Measurements from ENCODE around the gene TLR9.
"Not testable (repeated sequence)": the region's sequence is repeated elsewhere in the genome, so short reads cannot be mapped to it uniquely, and the experiment has no call there.

The TLR9 gene

DNA sequence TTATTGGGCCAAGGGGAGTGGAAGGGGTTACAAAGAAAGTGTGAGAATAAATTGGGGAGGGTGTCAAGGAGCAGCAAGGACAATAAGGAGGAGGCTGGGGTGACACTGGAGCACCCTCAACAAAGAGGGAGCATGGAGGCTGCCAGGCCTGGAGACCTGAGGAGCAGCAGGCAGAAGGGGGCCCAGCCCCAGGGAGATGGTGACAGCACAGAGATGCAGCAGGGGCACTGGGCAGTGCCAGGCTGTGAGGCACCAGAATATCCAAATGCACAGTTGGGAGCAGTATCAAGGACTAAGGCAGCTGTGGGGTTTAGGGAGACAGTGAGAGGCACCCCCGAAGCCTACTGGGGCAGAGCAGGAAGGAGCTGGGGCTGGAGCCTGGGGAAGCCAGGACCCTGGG, 46.9 kb downstream of the TLR9 start:
- H3K4me1 Mint-ChIP-seq (ENCODE audit: low read depth), result peaks cover 41% of the 10 kb centered on the region
- intact Hi-C loops (cut with micrococcal nuclease), result no loop called here
- peaks cover 5% of the 10 kb centered on the region for H3K27me3 Mint-ChIP-seq
- H3K9me3 Mint-ChIP-seq, result no peaks in the 10 kb centered on the region
- no peak overlapping the region for H3K4me3 Mint-ChIP-seq
- H3K36me3 Mint-ChIP-seq (ENCODE audit: low read depth), result no peaks in the 10 kb centered on the region
- H3K27ac Mint-ChIP-seq, result peak overlapping the region; percentile 23

DNA sequence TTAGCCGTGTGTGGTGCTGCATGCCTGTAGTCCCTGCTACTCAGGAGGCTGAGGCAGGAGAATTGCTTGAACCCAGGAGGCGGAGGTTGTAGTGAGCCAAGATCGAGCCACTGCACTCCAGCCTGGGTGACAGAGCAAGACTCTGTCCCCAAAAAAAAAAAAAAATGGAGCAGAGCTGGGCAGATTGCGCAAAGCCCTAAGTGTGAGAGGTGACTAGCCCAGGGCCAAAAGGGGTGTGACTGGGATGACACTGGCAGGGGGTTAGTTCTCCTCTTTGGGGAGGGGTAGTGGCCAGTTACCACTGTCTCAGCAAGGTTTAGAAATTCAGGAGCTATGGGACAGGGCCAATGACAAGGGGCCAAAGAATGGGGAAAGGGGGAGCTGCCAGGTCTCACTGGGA, 47.3 kb downstream of the TLR9 start:
- peaks cover 39% of the 10 kb centered on the region for H3K4me1 Mint-ChIP-seq (ENCODE audit: low read depth)
- H3K27ac Mint-ChIP-seq, result peak overlapping the region; percentile 23
- H3K36me3 Mint-ChIP-seq (ENCODE audit: low read depth); H3K4me3 Mint-ChIP-seq; intact Hi-C loops (cut with micrococcal nuclease); H3K27me3 Mint-ChIP-seq; H3K9me3 Mint-ChIP-seq: not testable (repeated sequence)

DNA sequence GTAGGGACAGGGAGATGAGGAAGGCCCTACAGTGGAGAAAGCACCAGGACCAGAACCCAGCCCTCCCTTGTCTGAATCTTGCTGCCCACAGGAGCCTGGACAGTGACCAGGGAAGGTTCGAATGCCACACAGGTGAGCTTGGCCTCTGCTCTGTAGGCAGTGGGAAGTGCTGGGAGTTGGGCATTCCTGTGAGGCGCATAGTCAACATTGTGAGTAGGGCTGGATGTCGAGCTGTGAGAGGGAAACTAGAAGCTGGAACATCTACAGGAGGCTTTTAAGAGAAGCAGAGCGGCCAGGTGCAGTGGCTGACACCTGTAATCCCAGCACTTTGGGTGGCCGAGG, 47.8 kb downstream of the TLR9 start:
- H3K4me3 Mint-ChIP-seq, result no peak overlapping the region
- peaks cover 5% of the 10 kb centered on the region for H3K27me3 Mint-ChIP-seq
- no peaks in the 10 kb centered on the region for H3K36me3 Mint-ChIP-seq (ENCODE audit: low read depth)
- H3K27ac Mint-ChIP-seq, result peak overlapping the region; percentile 23
- intact Hi-C loops (cut with micrococcal nuclease), result no loop called here
- no peaks in the 10 kb centered on the region for H3K9me3 Mint-ChIP-seq
- peaks cover 37% of the 10 kb centered on the region for H3K4me1 Mint-ChIP-seq (ENCODE audit: low read depth)

DNA sequence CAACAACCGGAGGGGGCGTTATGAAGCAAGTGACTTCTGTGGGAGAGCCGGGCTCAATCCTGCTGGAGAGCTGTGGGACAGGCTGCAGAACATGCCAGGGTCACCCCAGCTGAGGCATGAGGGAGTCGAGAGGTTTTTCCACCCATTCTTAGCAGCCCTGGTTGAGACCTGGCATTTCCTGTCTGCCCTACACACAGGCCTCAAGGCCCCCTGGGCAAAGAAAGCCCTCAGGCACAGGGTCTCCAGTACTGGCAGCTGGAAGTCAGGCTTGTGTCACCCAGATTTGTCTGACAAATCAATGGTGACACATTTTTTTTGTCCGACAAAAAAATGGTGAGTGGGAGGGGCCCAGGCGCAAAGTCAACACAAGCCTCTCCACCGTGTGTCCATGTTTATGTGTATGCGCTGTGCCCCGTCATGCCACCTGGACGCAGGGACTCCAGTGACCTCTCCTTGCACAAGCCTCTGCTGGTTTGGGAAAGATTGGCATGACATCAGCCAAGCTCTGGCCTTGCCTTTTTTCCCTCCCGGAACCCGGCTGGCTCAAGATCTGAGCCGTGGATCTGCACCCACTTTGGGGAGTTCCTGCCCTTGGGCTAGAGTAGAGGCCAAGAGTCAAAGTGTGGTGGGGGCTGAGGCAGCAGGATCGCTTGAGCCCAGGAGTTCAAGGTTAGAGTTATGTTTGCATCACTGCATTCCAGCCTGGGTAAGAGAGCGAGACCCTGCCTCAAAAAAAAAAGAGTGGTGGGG, 48.3 kb downstream of the TLR9 start:
- Mint-ChIP-seq H3K27ac (no peak overlapping the region), H3K27me3 (peaks cover 5% of the 10 kb centered on the region), H3K4me3 (no peak overlapping the region), H3K36me3 (ENCODE audit: low read depth) (no peaks in the 10 kb centered on the region), H3K9me3 (no peaks in the 10 kb centered on the region), H3K4me1 (ENCODE audit: low read depth) (peaks cover 32% of the 10 kb centered on the region)
- intact Hi-C loops (cut with micrococcal nuclease), result no loop called here

DNA sequence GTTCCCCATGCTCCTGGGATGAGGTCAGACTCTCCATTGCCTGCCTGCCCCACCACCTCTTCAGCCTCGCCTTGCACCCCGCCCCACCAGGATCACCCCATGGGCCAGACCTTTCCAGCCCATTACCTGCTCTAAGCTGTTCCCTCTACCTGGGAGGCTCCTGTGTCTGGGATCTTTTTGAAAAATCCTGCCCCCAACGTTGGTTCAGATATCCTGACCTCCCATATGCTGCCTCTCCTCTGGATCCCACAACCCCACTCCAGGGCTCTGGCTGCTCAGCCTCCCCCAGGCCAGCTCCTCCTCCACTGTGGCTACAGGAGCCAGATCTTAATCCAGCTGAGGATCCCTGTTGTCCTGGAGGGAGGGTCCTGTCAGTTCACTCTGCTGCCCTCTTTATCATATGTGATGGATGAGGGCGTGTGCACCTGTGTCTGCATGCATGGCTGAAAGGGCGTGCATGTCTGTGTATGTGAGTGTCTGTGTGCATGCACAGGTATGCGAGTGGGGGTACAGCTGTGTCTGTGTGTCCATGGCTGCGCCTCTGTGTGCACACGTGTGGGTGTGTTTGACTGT, 49.2 kb downstream of the TLR9 start:
- H3K36me3 Mint-ChIP-seq (ENCODE audit: low read depth), result no peaks in the 10 kb centered on the region
- no peak overlapping the region for H3K27ac Mint-ChIP-seq
- no peak overlapping the region for H3K4me3 Mint-ChIP-seq
- no peaks in the 10 kb centered on the region for H3K9me3 Mint-ChIP-seq
- intact Hi-C loops (cut with micrococcal nuclease), result no loop called here
- H3K27me3 Mint-ChIP-seq, result peaks cover 5% of the 10 kb centered on the region
- peaks cover 37% of the 10 kb centered on the region for H3K4me1 Mint-ChIP-seq (ENCODE audit: low read depth)

DNA sequence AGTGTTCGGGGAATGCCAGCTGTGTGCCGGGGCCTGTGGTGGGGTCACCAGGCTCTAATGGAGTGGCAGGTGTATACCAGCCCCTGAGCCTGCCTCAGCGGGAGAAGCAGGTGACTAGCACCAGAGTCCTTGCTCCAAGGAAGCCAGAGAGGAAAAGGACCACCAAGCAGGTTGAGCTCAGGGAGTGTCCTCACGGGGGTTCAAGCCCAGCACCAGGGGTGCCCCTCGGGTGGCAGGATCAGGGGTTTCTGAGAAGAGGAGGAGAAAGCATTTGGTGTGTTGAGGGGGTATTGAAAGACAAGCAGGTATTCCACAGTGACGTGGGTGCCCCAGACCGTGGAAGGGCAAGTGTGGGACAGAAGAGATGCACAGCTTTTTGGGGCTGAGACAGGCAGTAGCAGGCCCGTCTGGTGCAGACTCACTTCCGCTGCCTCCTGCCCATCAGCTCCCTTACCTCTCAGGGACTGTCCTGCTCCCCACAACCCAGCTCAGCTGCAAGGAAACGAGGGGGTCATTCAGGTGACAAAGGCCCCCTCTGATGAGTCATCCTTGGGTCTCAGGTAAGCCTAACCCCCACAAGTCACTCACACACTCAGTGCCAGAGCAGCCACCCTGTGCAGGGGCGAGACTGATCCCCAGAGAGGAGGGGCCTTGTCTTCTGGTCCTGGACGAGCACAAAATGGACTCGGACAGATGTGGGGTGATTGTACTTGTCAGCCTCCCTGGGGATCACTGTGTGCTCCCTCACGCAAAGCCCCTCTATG, 49.8 kb downstream of the TLR9 start:
- intact Hi-C loops (cut with micrococcal nuclease), result no loop called here
- Mint-ChIP-seq H3K4me3 (no peak overlapping the region), H3K27me3 (peaks cover 5% of the 10 kb centered on the region), H3K36me3 (ENCODE audit: low read depth) (no peaks in the 10 kb centered on the region), H3K9me3 (no peaks in the 10 kb centered on the region), H3K4me1 (ENCODE audit: low read depth) (peaks cover 41% of the 10 kb centered on the region), H3K27ac (peak overlapping the region; percentile 60)

DNA sequence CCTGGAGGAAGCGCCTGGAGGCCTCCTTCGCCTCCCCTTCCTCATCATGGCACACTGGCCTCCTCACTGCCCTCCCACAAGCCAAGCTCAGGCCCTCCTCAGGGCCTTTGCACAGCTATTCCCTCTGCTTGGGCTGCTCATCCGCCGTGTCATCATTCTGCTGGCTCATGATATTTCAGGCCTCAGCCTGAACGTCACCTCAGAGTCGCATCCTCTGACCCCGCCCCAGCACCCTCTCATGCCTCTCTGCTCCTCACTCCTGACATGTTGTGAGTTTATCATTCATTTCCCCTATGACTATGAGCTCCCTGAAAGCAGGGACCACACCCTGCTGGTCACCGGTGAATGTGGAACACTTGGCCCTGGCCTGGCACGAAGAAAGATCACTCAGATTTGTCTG, 50.5 kb downstream of the TLR9 start:
- Mint-ChIP-seq H3K4me1 (ENCODE audit: low read depth) (peaks cover 41% of the 10 kb centered on the region), H3K4me3 (no peak overlapping the region), H3K27ac (peak overlapping the region; percentile 60), H3K9me3 (no peaks in the 10 kb centered on the region), H3K27me3 (peaks cover 5% of the 10 kb centered on the region), H3K36me3 (ENCODE audit: low read depth) (no peaks in the 10 kb centered on the region)
- intact Hi-C loops (cut with micrococcal nuclease), result no loop called here

DNA sequence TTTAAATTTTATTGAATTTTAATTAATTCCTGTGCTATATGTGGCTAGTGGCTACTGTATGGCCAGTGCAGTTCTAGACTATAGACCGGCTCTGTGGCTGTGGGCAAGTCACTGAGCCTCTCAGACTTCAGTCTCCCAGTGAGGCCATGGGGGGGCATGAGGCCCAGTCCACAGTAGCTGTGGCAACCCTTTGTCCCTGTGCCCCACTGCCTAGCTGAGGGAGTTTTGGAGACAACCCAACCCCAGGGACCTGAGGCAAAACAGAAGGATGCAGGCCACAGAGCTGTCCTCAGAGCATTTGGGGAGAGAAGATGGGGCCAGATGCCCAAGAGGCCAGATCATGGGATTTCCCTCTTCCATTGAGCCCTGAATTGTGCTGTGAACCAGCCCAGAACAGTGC, 52.3 kb downstream of the TLR9 start:
- Mint-ChIP-seq H3K4me3 (no peak overlapping the region), H3K27me3 (peaks cover 1% of the 10 kb centered on the region), H3K9me3 (no peaks in the 10 kb centered on the region), H3K27ac (no peak overlapping the region), H3K36me3 (ENCODE audit: low read depth) (no peaks in the 10 kb centered on the region), H3K4me1 (ENCODE audit: low read depth) (peaks cover 33% of the 10 kb centered on the region)
- intact Hi-C loops (cut with micrococcal nuclease), result no loop called here

DNA sequence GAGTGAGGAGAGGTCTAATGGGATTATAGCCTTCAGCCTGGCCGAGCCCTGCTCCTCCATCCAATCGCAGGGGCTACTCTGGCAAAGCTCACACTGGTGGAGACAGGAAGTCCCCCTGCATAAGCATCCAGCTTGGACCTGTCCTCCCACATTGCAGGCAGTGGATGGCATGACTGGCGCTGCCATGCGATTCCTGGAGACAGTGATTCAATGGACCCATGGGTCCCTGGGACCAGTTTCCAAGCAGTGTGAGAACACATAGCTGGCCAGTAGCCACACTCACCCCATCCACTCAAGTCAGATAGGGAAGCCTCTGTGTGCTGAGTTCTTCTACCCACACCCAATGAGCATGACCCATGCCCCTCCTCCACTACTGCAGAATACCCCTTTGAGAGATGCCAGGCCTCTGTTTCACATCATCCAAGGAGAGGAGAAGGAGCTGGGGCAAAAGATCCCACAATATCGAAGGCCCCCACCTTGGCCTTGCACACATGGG, 53.1 kb downstream of the TLR9 start:
- no peaks in the 10 kb centered on the region for H3K9me3 Mint-ChIP-seq
- intact Hi-C loops (cut with micrococcal nuclease), result no loop called here
- peaks cover 1% of the 10 kb centered on the region for H3K27me3 Mint-ChIP-seq
- H3K4me3 Mint-ChIP-seq, result no peak overlapping the region
- H3K4me1 Mint-ChIP-seq (ENCODE audit: low read depth), result peaks cover 25% of the 10 kb centered on the region
- H3K27ac Mint-ChIP-seq, result no peak overlapping the region
- H3K36me3 Mint-ChIP-seq (ENCODE audit: low read depth), result no peaks in the 10 kb centered on the region

DNA sequence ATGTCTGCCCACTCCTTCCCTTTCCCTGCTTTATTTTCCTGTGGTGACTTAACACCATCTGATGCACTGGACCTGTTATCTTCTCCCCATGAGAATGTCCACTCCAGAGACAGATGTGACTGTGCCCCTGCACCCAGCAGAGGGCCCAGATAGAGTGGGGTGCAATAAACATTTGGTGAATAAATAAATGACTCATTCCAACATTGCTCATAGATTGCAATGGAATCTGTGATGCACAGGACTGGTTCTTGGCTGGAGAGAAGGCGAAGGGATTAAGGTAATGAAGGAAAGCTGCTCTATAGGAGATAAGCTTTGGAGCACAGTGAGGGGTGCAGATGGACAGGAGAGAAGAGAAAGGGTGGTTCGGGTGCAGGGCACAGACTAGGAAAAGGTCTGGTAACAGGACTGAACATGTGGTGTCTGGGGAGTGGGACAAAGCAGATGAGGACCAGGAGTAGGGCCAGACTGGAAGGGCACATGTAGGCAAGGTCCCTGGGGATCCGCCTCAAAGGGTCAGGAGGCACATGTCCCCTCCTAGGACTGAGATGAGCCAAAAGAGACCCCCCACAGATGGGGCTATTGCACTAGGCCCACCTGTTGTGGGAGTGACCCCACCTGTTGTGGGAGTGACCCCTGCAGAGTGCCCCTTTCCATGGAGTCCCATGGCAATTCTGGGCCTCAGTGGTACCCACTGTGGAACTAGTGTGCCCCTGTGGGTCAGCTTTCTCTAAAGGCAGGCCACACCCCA, 53.8 kb downstream of the TLR9 start:
- Mint-ChIP-seq H3K4me1 (ENCODE audit: low read depth) (peaks cover 24% of the 10 kb centered on the region), H3K4me3 (no peak overlapping the region), H3K27ac (no peak overlapping the region), H3K27me3 (peaks cover 1% of the 10 kb centered on the region), H3K36me3 (ENCODE audit: low read depth) (no peaks in the 10 kb centered on the region), H3K9me3 (no peaks in the 10 kb centered on the region)
- intact Hi-C loops (cut with micrococcal nuclease), result no loop called here

All from dendritic cell treated with granulocyte-macrophage colony-stimulating factor and Interleukin-4, amounts not matched to agents 40 ng/mL and 50 ng/mL, for 4 days (primary cell).